Activated CD4-positive, CD25-positive, alpha-beta regulatory T cell (primary cell): ENCODE data around the gene OR10H2.
"Not testable (repeated sequence)": the region's sequence is repeated elsewhere in the genome, so short reads cannot be mapped to it uniquely, and the experiment has no call there.

ENCODE experiments used
- DNase-seq, 4 experiments: peaks; one replicate each; lab custom pipeline; 2025; lab: John Stamatoyannopoulos, UW

OR10H2 gene, protein sequence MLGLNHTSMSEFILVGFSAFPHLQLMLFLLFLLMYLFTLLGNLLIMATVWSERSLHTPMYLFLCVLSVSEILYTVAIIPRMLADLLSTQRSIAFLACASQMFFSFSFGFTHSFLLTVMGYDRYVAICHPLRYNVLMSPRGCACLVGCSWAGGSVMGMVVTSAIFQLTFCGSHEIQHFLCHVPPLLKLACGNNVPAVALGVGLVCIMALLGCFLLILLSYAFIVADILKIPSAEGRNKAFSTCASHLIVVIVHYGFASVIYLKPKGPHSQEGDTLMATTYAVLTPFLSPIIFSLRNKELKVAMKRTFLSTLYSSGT

DNA sequence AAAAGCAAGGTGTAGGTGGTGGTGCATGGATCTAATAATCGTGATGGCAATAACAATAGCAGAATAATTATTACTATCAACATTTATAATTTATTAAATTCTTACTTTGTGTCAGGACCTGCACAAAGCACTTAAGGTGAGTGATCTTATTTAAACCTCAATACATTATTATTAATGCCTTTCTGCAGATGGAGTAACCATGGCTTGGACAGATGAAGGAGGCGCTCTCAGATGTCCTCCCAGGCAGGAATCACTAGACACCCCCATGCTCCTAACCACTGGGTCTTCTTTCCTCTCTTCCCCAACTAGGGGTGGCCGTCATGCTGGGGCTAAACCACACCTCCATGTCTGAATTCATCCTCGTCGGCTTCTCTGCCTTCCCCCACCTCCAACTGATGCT lies at the start of gene OR10H2:
Gene OR10H2, plus strand, starts transcription at position 301 of the 400 bp plus-strand sequence. Its CDS starts 20 bp downstream, at position 321.
- no peak for DNase-seq

DNA sequence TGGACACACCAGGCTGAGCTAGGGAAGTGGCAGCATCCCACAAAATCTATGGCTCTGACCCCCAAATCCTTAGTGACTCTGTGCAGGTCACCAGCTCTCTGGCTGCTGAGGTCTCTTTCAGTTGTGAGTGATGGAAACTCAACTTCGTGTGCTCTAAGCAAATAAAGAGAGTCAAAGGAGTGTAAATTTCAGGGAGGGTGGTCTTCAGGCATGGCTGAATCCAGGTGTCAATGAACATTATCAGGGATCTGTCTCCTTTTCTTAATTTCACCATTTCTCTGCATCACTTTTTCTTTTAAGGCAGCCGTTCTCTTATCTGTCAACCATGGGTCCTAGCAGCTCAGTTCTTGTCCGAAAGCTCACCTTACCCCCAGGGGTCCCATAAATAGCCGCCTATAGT lies 48.7 kb upstream of the OR10H2 start:
- DNase-seq, result no peak

DNA sequence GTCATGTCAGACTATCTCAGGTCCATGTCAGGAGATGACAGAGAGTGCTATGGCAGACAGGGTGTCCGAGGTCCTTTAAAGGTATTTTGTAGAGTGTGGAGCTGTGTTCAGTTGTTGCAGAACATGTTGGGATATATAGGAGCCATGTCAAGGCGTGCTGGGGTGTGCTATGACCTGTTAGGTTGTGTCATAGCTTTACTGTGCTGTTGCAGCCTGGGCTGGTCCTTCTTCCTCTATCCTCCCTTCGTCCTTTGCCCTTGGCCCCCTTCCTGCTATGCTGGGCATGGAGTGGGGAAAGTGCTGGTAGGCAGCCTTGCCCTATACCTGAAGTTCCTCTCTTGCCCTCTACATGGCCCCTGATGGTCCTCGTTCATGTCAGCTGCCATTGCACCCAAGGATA lies 48.0 kb upstream of the OR10H2 start:
- DNase-seq, result not testable (repeated sequence)

DNA sequence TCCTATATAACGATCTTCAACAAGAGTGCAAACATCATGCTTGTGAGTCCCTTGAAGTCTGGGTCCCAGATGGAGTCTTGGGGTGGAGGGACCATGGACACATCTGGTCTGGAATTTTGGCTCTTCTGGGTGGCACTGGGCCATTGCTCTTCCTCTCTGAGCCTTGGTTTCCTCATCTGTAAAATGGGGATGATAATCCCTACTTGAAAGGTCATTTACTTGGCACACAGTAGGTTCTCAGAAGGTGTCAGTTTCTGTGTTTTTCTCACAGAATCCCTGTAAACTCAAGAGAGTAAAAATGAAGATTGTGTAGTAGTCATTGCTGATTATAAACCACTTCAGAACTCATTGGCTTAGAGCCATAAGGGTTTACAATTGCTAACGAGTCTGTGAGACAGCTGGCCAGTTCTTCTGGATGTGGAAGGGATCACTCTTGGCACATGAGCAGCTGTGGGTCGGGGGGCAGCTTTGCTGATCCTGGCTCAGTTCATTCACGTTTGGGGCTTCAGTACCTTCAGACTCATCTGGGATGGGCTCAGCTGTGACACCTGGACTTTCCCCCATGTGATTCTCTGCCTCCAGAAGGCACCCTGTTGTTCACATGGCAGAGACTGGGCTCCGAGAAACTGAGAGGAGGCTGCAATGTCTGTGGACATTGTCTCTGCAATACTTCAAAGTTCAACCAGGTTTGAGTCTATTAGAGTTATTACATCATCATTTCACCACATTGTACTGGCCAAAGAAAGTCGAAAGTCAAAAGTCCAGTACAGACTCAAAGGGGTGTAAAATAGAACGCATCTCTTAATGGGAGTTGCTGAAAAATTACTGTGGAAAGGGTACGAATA lies 47.1 kb upstream of the OR10H2 start:
- no peak for DNase-seq

GRCh38 chr19:15683411-15683810 lies 44.4 kb upstream of the OR10H2 start:
- no peak for DNase-seq

DNA sequence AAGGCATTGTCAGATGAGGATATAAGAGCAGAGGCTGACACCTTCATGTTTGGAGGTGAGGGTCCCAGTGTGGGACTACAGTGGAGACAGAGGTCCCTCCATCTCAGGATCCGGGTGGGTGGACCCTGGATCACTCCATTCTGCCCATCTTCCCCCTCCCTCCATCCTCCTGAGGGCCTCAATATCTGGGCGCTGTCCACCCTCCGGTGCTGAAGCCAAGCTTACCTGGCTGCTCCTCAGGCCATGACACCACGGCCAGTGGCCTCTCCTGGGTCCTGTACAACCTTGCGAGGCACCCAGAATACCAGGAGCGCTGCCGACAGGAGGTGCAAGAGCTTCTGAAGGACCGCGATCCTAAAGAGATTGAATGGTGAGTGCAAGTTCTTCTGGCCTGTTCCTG lies 43.0 kb upstream of the OR10H2 start:
- DNase-seq, result no peak

DNA sequence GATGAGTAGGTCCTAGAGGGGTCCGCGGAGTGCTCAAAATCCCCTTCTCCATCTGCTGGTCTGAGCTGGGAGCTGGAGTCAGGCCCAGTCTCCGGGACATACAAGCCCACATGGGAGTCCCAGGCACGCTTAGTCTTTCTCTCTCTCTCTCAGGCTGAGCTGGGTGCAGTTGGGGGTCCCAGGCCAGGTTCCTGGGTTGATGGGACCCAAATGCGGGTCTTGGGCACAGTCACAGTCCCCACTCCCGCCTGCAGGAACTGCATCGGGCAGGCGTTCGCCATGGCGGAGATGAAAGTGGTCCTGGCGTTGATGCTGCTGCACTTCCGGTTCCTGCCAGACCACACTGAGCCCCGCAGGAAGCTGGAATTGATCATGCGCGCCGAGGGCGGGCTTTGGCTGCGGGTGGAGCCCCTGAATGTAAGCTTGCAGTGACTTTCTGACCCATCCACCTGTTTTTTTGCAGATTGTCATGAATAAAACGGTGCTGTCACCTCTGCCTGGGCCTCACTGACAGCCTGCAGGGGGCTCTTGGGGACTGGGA lies 31.1 kb upstream of the OR10H2 start:
- no peak for DNase-seq

DNA sequence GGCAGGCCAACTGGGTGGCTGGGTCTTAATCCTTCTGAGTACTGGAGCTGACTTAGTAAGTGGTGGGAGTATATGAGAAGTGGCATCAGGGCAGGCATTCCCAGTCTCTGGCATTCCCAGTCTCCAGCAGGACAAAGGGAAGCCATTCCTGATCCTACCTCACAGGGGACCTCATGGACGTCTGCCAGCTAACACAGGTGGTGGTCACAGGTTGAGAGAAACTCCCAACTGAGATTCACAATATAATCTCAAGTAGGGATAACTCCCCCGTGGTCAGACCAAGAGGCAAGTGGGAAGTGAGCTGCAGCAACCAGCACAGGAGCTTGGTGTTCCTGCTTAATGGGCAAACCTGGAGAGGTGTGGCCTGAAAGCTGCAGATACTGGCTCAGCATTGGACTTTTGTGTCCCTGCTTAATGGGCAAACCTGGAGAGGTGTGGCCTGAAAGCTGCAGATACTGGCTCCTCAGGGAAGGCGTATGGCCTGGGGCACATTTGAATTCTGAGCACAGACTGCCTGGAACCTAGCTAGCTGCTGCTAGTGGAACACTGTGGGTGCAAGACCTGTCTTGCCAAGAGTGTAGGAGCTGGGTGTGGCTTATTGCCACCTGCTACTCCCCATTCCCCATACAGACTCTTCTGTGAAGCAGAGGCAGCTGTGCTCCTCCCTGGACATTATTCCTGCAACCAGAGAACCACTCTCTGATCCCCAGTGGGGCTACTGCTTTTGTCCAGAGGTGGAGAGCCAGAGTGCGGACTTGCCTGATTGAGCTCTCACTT lies 25.9 kb upstream of the OR10H2 start:
- DNase-seq, result no peak

DNA sequence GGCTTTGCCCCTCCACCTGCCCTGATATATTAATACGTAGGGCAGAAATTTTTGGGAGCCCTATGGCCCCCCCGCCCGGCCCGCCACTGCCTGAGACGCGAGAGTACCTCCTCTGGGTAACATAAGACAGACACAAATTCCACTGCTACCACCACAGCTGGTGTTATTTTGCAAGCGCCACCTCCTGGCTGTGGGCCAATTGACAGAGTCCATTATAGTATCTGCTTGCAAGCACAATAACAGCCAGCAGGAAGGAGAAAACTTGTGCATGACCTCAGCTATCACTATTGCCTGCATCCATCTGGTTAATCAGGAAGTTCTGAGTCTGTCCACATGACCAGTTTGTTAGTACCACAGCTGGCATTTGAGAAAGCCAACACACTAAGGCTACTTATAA lies 25.3 kb upstream of the OR10H2 start:
- no peak for DNase-seq

- no peak for DNase-seq
Observed at GRCh38 chr19:15714638-15715037, 13.2 kb upstream of the OR10H2 start.

GRCh38 chr19:15715642-15716041 lies 12.2 kb upstream of the OR10H2 start:
- no peak for DNase-seq

- DNase-seq, result no peak
Observed at GRCh38 chr19:15717809-15718208, 10.0 kb upstream of the OR10H2 start.

DNA sequence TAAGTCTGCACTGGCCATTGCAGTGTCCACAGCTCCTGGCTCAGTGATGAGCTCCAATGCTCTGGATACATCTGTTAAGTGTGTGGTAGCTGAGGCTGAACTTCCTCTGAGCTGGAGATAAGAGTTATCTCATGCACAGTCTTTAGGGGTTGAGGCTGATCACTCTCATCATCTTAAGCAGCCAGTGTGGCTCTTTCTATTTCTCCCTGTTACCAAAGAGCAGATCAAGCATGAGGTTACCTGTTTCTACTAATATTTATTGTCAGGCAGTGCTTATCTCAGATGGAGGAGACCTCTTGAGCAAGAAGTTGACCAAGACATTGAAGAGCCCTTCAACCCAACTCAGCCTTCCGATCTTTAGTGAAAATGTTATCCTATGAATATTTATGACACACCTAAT lies 6.6 kb upstream of the OR10H2 start:
- no peak for DNase-seq

DNA sequence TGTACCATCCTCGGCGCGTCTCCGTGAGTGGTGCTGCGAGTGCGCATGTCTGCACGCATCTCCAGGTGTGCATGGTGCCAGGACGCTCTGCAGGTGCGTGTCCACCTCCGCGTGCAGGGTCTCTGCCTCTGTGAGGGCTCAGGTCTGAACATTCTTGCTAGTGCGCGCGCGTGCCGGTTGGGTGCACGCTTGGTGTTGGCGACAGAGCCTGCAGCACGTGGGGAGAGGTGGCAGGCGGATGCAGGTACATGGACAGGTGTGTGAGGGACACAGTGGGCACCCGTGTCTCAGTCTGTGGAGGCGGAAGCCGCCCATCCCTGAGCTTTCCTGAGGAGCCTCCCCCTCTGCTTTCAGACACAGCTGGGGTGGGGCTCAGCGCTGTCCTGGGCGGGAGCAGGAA lies 4.9 kb upstream of the OR10H2 start:
- no peak for DNase-seq

- no peak for DNase-seq
Observed at GRCh38 chr19:15730538-15730937, 2.7 kb downstream of the OR10H2 start.

GRCh38 chr19:15732388-15732787 lies 4.6 kb downstream of the OR10H2 start:
- DNase-seq, result no peak

- DNase-seq, result no peak
Observed at GRCh38 chr19:15733895-15734294, 6.1 kb downstream of the OR10H2 start.

DNA sequence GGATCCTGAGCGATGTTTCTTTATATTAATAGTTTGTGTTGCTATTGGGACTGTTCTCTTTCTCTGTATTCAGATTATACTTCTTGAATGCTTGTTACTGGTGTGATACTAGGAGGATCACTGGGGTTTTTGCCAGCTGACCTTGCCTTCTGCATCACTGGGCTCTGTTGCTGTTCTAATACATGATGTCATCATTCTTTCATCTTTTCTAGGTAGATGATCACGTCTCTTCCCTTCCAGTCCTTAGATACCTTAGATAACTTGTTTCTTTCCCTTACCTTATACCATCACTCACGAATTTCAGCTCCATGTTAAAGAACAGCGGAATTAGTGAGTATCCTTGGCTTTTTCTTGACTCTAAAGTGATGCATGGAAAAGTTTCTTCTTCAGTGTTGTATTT lies 9.9 kb downstream of the OR10H2 start, which contains the start of gene OR10H3:
Gene OR10H3, plus strand, starts transcription at position 264 of the 400 bp plus-strand sequence. CDS start 3,408 bp downstream, outside the sequence.
- DNase-seq, result no peak

- no peak for DNase-seq
Observed at GRCh38 chr19:15740785-15741184, 13.0 kb downstream of the OR10H2 start.

- no peak for DNase-seq
Observed at GRCh38 chr19:15748239-15748638, 20.4 kb downstream of the OR10H2 start.

DNA sequence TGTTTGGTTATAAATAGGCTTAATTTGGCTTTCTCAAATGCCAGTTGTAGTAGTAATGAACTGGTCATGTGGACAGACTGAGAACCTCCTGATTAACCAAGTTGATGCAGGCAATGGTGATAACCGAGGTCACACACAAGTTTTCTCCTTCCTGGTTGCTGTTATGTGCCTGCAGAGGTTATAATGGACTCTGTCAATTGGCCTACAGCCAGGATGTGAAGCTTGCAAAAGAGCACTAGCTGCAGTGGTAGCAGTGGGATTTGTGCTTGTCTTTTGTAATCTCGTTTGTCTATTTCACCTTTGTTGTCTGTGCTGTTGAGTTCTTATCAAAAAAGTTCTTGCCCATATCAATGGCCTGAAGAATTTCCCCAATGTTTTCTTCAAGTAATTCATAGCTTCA lies 30.6 kb downstream of the OR10H2 start:
- no peak for DNase-seq

- no peak for DNase-seq
Observed at GRCh38 chr19:15759962-15760565, 32.2 kb downstream of the OR10H2 start.
